ENCODE results near the gene ZNF837.
A peak's percentile ranks its signal among the peaks of the same experiment; 100 is the strongest.
"Not testable (repeated sequence)": the region's sequence is repeated elsewhere in the genome, so short reads cannot be mapped to it uniquely, and the experiment has no call there.

Gene ZNF837

GRCh38 chr19:58351990-58352755 is 28.7 kb downstream of the ZNF837 start:
- no peaks in the 10 kb centered on the region for H3K27me3 Mint-ChIP-seq (ENCODE audit: low read depth)
- peaks cover 12% of the 10 kb centered on the region for H3K4me1 Mint-ChIP-seq (ENCODE audit: low read depth)
- no peaks in the 10 kb centered on the region for H3K9me3 Mint-ChIP-seq
- H3K36me3 Mint-ChIP-seq (ENCODE audit: low read depth) = peaks cover 4% of the 10 kb centered on the region
- H3K27ac Mint-ChIP-seq = no peak overlapping the region
- no peak overlapping the region for H3K4me3 Mint-ChIP-seq

GRCh38 chr19:58351558-58351878 is 29.3 kb downstream of the ZNF837 start:
- Mint-ChIP-seq H3K36me3 (ENCODE audit: low read depth) (peaks cover 4% of the 10 kb centered on the region), H3K27ac (no peak overlapping the region), H3K27me3 (ENCODE audit: low read depth) (no peaks in the 10 kb centered on the region), H3K9me3 (no peaks in the 10 kb centered on the region), H3K4me1 (ENCODE audit: low read depth) (peaks cover 15% of the 10 kb centered on the region), H3K4me3 (no peak overlapping the region)

GRCh38 chr19:58350871-58351557 is 29.8 kb downstream of the ZNF837 start:
- Mint-ChIP-seq H3K27ac (no peak overlapping the region), H3K36me3 (ENCODE audit: low read depth) (peaks cover 4% of the 10 kb centered on the region), H3K4me3 (no peak overlapping the region), H3K9me3 (no peaks in the 10 kb centered on the region), H3K4me1 (ENCODE audit: low read depth) (peaks cover 15% of the 10 kb centered on the region), H3K27me3 (ENCODE audit: low read depth) (no peaks in the 10 kb centered on the region)

- peaks cover 4% of the 10 kb centered on the region for H3K36me3 Mint-ChIP-seq (ENCODE audit: low read depth)
- H3K27ac Mint-ChIP-seq = no peak overlapping the region
- H3K4me1 Mint-ChIP-seq (ENCODE audit: low read depth) = peaks cover 15% of the 10 kb centered on the region
- H3K9me3 Mint-ChIP-seq = no peaks in the 10 kb centered on the region
- H3K27me3 Mint-ChIP-seq (ENCODE audit: low read depth) = no peaks in the 10 kb centered on the region
- H3K4me3 Mint-ChIP-seq = no peak overlapping the region
Measured at GRCh38 chr19:58350001-58350861, 30.6 kb downstream of the ZNF837 start.

GRCh38 chr19:58349590-58349989 is 31.2 kb downstream of the ZNF837 start:
- H3K36me3 Mint-ChIP-seq (ENCODE audit: low read depth) = peaks cover 4% of the 10 kb centered on the region
- no peak overlapping the region for H3K27ac Mint-ChIP-seq
- H3K4me1 Mint-ChIP-seq (ENCODE audit: low read depth) = peaks cover 15% of the 10 kb centered on the region
- no peaks in the 10 kb centered on the region for H3K27me3 Mint-ChIP-seq (ENCODE audit: low read depth)
- no peaks in the 10 kb centered on the region for H3K9me3 Mint-ChIP-seq
- peak overlapping the region; percentile 36 for H3K4me3 Mint-ChIP-seq

GRCh38 chr19:58348080-58348479 is 32.8 kb downstream of the ZNF837 start:
- not testable (repeated sequence) for H3K9me3 Mint-ChIP-seq; H3K36me3 Mint-ChIP-seq (ENCODE audit: low read depth)
- H3K27ac Mint-ChIP-seq = peak overlapping the region; percentile 82

GRCh38 chr19:58346961-58347929 is 33.6 kb downstream of the ZNF837 start:
- peaks cover 4% of the 10 kb centered on the region for H3K9me3 Mint-ChIP-seq
- no peaks in the 10 kb centered on the region for H3K27me3 Mint-ChIP-seq (ENCODE audit: low read depth)
- H3K27ac Mint-ChIP-seq = peak overlapping the region; percentile 82
- peaks cover 17% of the 10 kb centered on the region for H3K4me1 Mint-ChIP-seq (ENCODE audit: low read depth)
- H3K4me3 Mint-ChIP-seq = peak overlapping the region; percentile 91
- H3K36me3 Mint-ChIP-seq (ENCODE audit: low read depth) = peaks cover 6% of the 10 kb centered on the region

More at GRCh38 chr19:58348080-58348479, 32.8 kb downstream of the ZNF837 start:
- H3K27me3 Mint-ChIP-seq (ENCODE audit: low read depth) = not testable (repeated sequence)
- Mint-ChIP-seq H3K4me3 (peak overlapping the region; percentile 91), H3K4me1 (ENCODE audit: low read depth) (peaks cover 17% of the 10 kb centered on the region)

- Mint-ChIP-seq H3K36me3 (ENCODE audit: low read depth) (peaks cover 17% of the 10 kb centered on the region), H3K27me3 (ENCODE audit: low read depth) (no peaks in the 10 kb centered on the region), H3K27ac (no peak overlapping the region), H3K4me3 (peak overlapping the region; percentile 68), H3K9me3 (peaks cover 4% of the 10 kb centered on the region), H3K4me1 (ENCODE audit: low read depth) (peaks cover 17% of the 10 kb centered on the region)
Measured at GRCh38 chr19:58345558-58345957, 35.3 kb downstream of the ZNF837 start.

- no peaks in the 10 kb centered on the region for H3K27me3 Mint-ChIP-seq (ENCODE audit: low read depth)
- H3K9me3 Mint-ChIP-seq = peaks cover 16% of the 10 kb centered on the region
- peaks cover 6% of the 10 kb centered on the region for H3K4me1 Mint-ChIP-seq (ENCODE audit: low read depth)
- H3K27ac Mint-ChIP-seq = no peak overlapping the region
- peaks cover 48% of the 10 kb centered on the region for H3K36me3 Mint-ChIP-seq (ENCODE audit: low read depth)
- no peak overlapping the region for H3K4me3 Mint-ChIP-seq
Measured at GRCh38 chr19:58338825-58339558, 41.8 kb downstream of the ZNF837 start.

- H3K36me3 Mint-ChIP-seq (ENCODE audit: low read depth) = peaks cover 48% of the 10 kb centered on the region
Measured at GRCh38 chr19:58338336-58338735, 42.5 kb downstream of the ZNF837 start.

GRCh38 chr19:58336820-58337219 is 44.0 kb downstream of the ZNF837 start:
- no peaks in the 10 kb centered on the region for H3K27me3 Mint-ChIP-seq (ENCODE audit: low read depth)
- H3K4me3 Mint-ChIP-seq = no peak overlapping the region
- peaks cover 7% of the 10 kb centered on the region for H3K4me1 Mint-ChIP-seq (ENCODE audit: low read depth)
- H3K27ac Mint-ChIP-seq = no peak overlapping the region
- peaks cover 44% of the 10 kb centered on the region for H3K36me3 Mint-ChIP-seq (ENCODE audit: low read depth)
- H3K9me3 Mint-ChIP-seq = peaks cover 12% of the 10 kb centered on the region

More at GRCh38 chr19:58338336-58338735, 42.5 kb downstream of the ZNF837 start:
- Mint-ChIP-seq H3K9me3 (peaks cover 16% of the 10 kb centered on the region), H3K27me3 (ENCODE audit: low read depth) (no peaks in the 10 kb centered on the region), H3K4me3 (no peak overlapping the region), H3K27ac (no peak overlapping the region), H3K4me1 (ENCODE audit: low read depth) (peaks cover 4% of the 10 kb centered on the region)

- Mint-ChIP-seq H3K4me3 (no peak overlapping the region), H3K27ac (no peak overlapping the region), H3K36me3 (ENCODE audit: low read depth) (peaks cover 41% of the 10 kb centered on the region), H3K9me3 (peaks cover 12% of the 10 kb centered on the region), H3K4me1 (ENCODE audit: low read depth) (peaks cover 7% of the 10 kb centered on the region), H3K27me3 (ENCODE audit: low read depth) (no peaks in the 10 kb centered on the region)
Measured at GRCh38 chr19:58336216-58336615, 44.6 kb downstream of the ZNF837 start.

GRCh38 chr19:58335630-58336029 is 45.2 kb downstream of the ZNF837 start:
- H3K4me1 Mint-ChIP-seq (ENCODE audit: low read depth) = peaks cover 7% of the 10 kb centered on the region
- H3K36me3 Mint-ChIP-seq (ENCODE audit: low read depth) = peaks cover 36% of the 10 kb centered on the region
- peaks cover 12% of the 10 kb centered on the region for H3K9me3 Mint-ChIP-seq
- no peak overlapping the region for H3K27ac Mint-ChIP-seq
- H3K27me3 Mint-ChIP-seq (ENCODE audit: low read depth) = no peaks in the 10 kb centered on the region
- H3K4me3 Mint-ChIP-seq = no peak overlapping the region

All from T-helper 1 cell treated with Interleukin-12 subunit alpha and Interleukin-12 subunit beta and Interleukin-4 antibody, amounts not matched to agents 30 μg/mL and 1 μg/mL, for 36 hours (primary cell).